GM19324 (cell line): ENCODE results near the gene CYTIP.

Experiments used
- ATAC-seq: cut with Tn5 transposase; IDR thresholded peaks from one replicate; pipeline ENCODE4 v1.9.1; 2021; ENCODE audit warnings: mild to moderate bottlenecking, moderate library complexity; ENCODE audit not compliant: unreplicated experiment, low FRiP score

Gene CYTIP

GRCh38 chr2:157465554-157465953, 21.7 kb upstream of the CYTIP start:
- ATAC-seq: no peak

DNA sequence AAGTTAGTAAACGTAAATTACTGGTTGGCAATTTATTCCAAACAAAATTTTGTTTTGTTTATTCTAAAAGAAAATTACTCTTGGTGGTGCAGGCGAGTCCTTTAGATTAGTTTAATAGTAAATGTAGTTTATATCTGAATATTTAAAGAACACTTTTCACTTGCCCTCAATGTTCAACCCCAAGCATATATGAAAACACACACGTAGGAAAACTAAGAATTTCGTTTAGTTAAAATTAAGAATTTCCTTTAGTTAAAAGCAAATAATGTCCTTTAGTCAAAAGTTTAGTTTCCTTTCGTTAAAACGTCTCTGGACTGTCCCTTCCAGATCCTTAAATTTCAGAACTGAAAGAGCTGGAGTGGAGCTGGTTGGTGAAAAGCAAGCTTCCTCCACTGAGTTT, 19.1 kb upstream of the CYTIP start:
- ATAC-seq: no peak

DNA sequence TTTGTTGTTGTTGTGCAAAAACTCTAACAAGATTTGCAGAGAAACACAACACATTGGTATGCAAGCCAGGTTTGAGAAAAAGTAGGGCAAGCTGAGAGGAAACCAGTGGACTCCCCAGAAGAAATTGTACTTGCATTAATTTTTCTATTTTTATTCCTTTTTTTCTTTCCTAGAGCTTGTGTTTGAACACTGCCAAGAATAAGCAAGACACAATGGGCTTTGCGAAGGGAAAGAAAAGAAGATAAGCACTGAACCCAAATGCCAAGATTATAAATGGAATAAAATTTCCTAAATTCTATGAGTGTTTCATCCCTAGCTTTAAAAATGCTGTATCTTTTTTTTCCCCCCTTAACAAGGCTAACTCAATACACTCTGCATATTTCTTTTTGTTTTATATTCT, 17.0 kb upstream of the CYTIP start:
- ATAC-seq: no peak

DNA sequence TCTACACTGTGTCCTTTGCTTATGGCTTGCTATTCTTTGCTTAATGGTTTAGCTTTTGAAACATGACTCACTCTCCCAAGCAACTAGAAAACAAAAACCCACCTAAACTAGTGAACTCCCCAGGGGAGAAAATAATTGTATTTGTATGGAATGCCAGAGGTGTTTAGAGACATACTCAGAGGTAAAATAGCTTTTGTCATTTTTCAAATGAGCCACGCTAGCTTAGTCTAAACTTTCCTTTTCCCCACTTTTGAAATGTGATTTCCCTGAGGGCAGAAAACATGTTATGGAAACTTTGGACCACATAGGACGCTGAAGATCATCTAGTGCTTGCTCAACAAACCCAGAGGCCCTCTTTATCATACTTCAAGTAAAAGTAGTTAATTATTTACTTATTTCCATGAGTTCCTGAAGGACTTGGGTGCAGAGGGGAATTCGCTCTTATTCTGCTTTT, 16.5 kb upstream of the CYTIP start:
- no peak for ATAC-seq

DNA sequence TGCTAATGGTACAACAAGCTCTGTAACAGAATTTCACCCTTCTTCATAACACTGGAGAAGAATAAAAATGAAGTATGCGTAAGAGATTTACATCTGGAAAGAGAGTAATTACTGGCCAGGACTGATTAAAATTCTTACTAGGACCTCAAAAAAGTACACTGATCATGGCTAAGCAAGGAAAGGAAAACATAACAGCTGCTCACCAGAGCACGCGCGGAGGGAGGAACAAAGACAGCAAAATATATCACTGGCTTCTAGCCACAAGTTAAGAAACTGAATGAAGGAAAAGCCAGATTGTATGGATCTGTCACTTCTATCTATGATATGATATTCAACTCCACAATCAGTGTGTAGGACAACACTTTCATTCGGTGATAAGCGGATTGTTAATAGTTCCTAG, 15.6 kb upstream of the CYTIP start:
- ATAC-seq: no peak

DNA sequence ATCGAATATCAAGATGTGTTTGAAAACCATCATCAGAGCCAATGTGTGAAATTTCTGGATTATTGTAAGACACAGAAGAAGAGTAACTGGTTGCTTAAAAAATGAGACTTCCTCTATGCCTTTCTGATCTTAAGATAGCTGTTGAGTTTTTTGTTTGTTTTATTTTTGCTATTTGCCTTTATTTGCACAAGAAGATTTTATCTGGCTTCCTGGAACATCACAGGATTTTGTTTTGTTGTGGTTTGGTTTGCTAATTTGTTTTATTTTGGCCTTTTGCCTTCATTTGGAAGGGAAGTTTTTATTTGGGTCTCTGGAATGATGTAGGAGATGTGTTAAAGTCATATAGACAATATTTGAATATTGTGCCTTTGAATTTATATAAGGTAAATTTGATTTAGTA, 3.9 kb upstream of the CYTIP start:
- ATAC-seq: no peak

DNA sequence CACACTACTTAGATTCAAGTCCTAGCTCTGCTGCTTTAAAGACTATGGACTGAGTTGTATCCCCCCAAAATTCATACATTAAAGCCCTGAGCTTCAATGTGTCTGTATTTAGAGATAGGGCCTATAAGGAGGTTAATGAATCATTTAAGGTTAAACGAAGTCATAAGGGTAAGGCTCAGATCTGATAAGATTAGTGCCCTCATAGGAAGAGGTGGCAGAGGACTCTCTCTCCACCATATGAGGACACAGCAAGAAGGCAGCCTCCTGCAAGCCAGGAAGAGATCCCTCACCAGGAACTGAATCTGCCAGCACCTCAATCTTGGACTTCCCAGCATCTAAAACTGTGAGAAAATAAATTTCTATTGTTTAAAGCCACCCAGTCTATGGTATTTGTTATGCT, 3.1 kb upstream of the CYTIP start:
- ATAC-seq: no peak

DNA sequence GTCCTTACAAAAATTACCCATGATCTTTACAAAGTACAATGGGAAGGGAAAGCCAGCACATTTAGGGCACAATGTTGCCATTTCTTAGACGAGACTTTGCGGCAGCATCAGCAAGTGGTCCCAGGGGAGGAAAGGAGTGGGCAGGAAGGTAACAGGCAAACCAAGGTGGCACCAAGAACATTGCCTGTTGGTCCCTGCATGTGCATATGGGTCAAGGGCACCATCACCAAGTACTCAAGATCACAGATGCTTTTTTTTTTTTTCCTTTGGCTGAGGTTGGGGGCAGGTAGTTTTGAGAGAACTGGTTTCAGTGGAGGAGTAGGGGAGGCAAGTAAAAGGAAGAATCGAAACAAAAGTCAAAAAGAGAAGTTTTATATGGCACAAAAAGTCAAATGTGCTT, 752 bp upstream of the CYTIP start:
- peak; percentile 27 for ATAC-seq

GRCh38 chr2:157443090-157443489, 799 bp downstream of the CYTIP start:
- no peak for ATAC-seq

GRCh38 chr2:157442636-157443035, 1.3 kb downstream of the CYTIP start:
- no peak for ATAC-seq

GRCh38 chr2:157442191-157442590, 1.7 kb downstream of the CYTIP start:
- ATAC-seq: no peak

DNA sequence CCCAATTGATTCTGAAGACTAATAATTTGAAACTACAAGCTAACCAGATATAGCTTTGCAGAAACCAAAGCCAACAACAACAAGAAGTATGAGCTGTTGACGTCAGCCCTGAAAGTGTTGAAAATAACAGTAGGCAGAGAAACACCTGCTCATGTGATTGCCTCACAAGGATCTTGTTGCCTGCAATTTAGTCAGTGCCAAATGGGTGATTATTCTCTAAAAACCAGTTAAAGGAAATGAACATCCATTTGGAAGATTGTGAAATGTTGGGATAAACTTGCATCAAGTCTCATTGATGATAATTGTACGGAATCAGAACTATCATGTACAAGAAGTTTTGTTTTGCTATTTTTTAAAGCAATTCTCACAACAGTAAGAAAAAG, 2.8 kb downstream of the CYTIP start:
- ATAC-seq: peak; percentile 52

GRCh38 chr2:157440404-157441071, 3.4 kb downstream of the CYTIP start:
- peak; percentile 1 for ATAC-seq

DNA sequence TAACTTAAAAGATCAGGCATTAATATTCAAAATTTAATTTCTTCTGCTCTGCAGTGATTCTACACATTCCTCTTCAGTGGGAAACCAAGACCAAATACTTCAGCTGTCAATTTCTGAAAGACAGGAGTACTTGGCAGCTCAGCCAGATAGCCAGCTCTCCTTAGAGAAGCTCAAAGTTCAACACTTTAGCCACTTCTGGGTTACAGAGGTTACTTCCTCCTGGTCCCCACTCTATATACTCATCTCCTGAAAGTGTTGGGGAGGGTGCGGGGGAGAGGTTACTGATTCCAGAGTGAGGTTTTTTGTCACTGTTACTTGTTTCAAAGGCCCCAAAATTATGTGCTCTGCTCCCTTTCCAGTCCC, 4.1 kb downstream of the CYTIP start:
- ATAC-seq: peak; percentile 36

DNA sequence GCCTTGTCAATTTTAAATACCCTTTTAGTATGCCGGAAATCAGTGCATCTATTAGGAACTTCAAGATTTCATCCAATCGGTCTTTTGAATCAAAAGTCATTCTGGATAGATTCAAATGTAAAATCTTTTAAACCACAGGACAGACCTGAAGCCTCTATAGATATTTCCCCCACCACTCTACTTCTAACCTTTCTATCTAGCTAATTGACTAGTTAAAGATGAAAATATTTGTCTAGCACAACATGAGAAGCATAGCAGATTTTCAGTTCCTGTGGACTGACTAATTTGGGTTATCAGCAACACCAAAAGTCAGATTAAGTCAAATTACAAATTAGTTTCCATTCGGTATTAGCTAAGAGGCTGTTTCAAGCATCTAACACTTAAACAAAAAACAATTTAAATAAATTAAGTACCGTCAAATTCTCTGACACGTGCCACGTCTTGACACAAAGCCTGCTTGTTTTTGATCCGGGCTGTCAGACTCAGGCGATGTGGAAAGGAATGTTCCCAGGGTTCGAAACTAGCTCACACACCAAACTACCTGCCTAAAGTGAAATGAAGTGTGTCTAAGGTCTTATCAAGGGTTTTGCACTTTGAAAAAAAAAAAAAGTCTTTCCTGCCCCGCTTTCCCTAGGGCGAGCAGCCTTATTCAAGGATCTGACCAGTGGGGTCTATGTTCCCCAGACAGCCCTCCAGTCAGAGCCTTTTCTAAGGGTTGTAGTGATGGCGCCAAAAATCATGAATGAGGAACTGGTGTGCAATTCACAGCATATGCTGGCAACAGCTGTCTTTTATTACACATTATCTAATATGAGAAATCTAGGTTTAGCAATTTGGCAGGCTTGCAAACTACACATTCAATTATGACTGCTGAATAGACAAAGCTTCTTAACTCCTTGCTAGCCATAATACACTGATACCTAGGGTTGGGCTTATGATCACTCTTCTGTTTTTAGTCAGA, 4.7 kb downstream of the CYTIP start:
- ATAC-seq: peak; percentile 1

- no peak for ATAC-seq
Measured at GRCh38 chr2:157433394-157433793, 10.5 kb downstream of the CYTIP start.

DNA sequence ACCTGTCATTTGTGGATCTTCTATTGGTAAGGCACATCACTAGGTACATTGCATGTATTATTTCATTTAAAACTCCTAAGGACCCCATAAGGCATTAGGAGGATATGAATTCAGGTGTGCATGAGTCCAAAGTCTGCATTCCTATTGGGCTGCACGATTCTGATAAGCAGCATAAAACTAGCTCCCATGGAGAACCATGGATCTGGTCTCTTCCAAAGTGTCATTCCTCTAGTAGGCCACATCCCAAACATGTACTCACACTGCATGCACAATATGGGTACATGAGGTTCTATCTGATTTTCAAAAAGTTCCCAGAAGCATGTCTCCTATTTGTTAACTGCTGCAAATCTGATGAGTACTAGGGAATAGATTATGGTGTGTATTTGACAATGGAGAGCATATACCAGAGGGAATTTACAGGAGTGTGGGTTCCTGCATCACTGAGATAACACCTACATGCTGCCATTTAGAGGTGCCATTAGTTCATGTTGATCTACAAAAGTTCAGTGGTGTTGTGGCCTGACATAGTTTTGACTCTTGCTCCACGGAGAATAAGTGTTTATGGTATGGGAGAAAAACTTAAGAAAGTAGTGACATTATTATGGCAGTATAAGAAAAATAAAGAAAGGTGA, 11.3 kb downstream of the CYTIP start:
- no peak for ATAC-seq

GRCh38 chr2:157431176-157431575, 12.7 kb downstream of the CYTIP start:
- ATAC-seq: no peak

DNA sequence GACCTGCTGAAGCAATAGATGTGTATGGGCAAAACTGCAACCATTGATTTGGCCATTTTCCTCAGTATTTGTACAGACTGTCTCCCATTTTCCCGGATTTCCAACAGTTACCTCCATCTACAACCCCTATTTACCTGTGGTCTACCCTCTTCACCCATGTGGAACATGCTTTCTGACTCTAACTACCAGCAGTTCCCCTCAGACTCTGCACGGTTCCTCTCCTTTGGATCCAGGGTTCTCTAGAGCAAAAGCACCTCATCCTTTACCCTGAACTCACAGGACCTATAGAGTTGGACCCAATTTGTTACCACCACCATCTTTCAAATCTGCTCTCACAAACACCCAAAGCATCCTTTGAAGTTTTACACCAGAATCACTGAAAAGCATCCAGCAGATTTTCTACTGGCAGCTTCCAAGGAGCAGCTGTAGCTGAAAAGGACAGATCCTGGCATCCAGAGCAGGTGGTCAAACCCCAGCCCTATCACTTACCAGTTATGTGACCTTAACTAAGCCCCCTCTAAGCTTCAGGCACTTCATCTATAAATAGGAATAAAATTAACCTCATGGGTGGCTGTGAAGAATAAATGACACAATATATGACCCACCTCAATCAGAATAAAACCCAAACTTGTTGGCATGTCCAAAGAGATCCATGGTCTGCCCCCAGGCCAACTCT, 15.3 kb downstream of the CYTIP start:
- ATAC-seq: no peak

GRCh38 chr2:157427922-157428303, 16.0 kb downstream of the CYTIP start:
- ATAC-seq: no peak
